Lower lobe of right lung (tissue), 2 donors: Measurements from ENCODE around the gene MR1. TPM values are rescaled to one million over a fixed set of nuclear protein-coding genes. Genes with fewer than 3 reads are reported as not detected.
"Not testable (repeated sequence)": the region's sequence is repeated elsewhere in the genome, so short reads cannot be mapped to it uniquely, and the experiment has no call there.

Experiments
- ATAC-seq, 2 donors: fragments of 200-7000 bp; cut with Tn5 transposase; one replicate each; pipeline ENCODE4 v1.9.1; 2020 to 2022; ENCODE audit warnings: mild to moderate bottlenecking in 2 of 2, moderate library complexity in 2 of 2
- DNase-seq: peaks from one replicate; pipeline ENCODE4 v3.0.0-alpha.2; 2020
- H3K27ac ChIP-seq: fragments of 200-600 bp; one replicate; pipeline ENCODE4 v1.8.0; 2022
- H3K27me3 ChIP-seq: fragments of 200-600 bp; one replicate; pipeline ENCODE4 v1.8.0; 2022; ENCODE audit warnings: low read depth
- H3K36me3 ChIP-seq: fragments of 200-600 bp; one replicate; pipeline ENCODE4 v1.8.0; 2022; ENCODE audit warnings: mild to moderate bottlenecking
- H3K4me1 ChIP-seq: fragments of 200-600 bp; one replicate; pipeline ENCODE4 v1.8.0; 2022
- H3K4me3 ChIP-seq: fragments of 200-600 bp; one replicate; pipeline ENCODE4 v1.8.0; 2022; ENCODE audit warnings: mild to moderate bottlenecking
- H3K9me3 ChIP-seq: fragments of 200-600 bp; one replicate; pipeline ENCODE4 v1.8.0; 2022
- intact Hi-C: fragments of 100-400 bp; cut with DNase I; formaldehyde crosslinking; loops from one replicate; pipeline ENCODE4 v1.11.0; 2022
- total RNA-seq: library from RNA; stranded (reverse); fragmentation: NEBNext Ultra II Directional; extraction: Animal tissue kit (Norgen Biotek cat#: 25700); gene quantifications from one replicate; pipeline ENCODE4 v1.2.1, GENCODE V29; 2021
- TF ChIP-seq, protein P1 (sequence below): fragments of 200-600 bp; IDR thresholded peaks from one replicate; pipeline ENCODE4 v1.8.0; 2022; ENCODE audit warnings: antibody characterized with exemption, mild to moderate bottlenecking
- donor health status: DM: no; HTN: yes; CAD: no; lungs with severe emphysema.

MR1 gene
- total RNA-seq, 1 donor from 2014 or later = 61.4 TPM

DNA sequence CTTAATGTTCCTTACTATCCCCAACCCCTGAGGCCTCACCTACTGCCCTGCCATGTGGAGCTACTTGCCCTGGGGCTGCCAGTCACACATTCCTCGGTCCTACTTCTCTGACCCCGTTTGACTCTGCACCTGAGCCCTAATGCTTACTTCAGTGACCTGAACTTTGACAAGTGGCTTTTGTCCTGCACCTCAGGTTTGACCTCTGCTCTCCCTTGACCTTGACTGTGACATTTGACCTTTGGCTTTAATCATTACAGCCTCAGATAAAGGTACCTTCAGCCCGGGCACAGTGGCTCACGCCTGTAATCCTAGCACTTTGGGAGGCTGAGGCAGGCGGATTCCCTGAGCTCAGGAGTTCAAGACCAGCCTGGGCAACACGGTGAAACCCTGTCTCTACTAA lies 22.8 kb downstream of the MR1 start:
- H3K4me1 ChIP-seq = peaks cover 11% of the 10 kb centered on the region
- H3K4me3 ChIP-seq = no peak overlapping the region
- TF ChIP-seq, protein P1, sequence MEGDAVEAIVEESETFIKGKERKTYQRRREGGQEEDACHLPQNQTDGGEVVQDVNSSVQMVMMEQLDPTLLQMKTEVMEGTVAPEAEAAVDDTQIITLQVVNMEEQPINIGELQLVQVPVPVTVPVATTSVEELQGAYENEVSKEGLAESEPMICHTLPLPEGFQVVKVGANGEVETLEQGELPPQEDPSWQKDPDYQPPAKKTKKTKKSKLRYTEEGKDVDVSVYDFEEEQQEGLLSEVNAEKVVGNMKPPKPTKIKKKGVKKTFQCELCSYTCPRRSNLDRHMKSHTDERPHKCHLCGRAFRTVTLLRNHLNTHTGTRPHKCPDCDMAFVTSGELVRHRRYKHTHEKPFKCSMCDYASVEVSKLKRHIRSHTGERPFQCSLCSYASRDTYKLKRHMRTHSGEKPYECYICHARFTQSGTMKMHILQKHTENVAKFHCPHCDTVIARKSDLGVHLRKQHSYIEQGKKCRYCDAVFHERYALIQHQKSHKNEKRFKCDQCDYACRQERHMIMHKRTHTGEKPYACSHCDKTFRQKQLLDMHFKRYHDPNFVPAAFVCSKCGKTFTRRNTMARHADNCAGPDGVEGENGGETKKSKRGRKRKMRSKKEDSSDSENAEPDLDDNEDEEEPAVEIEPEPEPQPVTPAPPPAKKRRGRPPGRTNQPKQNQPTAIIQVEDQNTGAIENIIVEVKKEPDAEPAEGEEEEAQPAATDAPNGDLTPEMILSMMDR = no peak
- H3K27ac ChIP-seq = no peak overlapping the region
- ATAC-seq = no peak
- no peaks in the 10 kb centered on the region for H3K9me3 ChIP-seq
- H3K36me3 ChIP-seq = peaks cover 35% of the 10 kb centered on the region
- intact Hi-C loops = no loop called here
- H3K27me3 ChIP-seq = no peaks in the 10 kb centered on the region
- DNase-seq = no peak

DNA sequence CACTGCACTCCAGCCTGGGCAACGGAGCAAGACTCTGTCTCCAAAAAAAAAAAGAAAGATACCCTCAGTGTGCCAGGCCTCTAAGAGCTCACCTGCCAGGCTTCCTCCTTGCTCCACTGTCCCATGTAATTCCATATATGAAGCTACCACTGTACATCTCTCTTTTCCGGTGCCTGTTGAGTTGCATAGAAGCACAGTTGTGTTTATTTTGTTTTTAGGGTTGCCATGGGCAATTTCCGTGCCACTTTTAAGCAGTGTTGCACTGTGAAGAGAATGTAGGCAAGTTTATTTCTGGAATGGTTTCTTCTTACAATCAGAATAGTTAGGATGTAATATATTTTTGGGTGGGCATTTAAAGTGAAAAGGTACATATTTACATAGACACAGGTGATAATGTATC lies 23.3 kb downstream of the MR1 start:
- no peak for ATAC-seq
- H3K27ac ChIP-seq = no peak overlapping the region
- no peak overlapping the region for H3K4me3 ChIP-seq
- peaks cover 13% of the 10 kb centered on the region for H3K4me1 ChIP-seq
- TF ChIP-seq, protein P1 = no peak
- peaks cover 30% of the 10 kb centered on the region for H3K36me3 ChIP-seq
- H3K27me3 ChIP-seq = no peaks in the 10 kb centered on the region
- no peaks in the 10 kb centered on the region for H3K9me3 ChIP-seq
- intact Hi-C loops = no loop called here
- no peak for DNase-seq

DNA sequence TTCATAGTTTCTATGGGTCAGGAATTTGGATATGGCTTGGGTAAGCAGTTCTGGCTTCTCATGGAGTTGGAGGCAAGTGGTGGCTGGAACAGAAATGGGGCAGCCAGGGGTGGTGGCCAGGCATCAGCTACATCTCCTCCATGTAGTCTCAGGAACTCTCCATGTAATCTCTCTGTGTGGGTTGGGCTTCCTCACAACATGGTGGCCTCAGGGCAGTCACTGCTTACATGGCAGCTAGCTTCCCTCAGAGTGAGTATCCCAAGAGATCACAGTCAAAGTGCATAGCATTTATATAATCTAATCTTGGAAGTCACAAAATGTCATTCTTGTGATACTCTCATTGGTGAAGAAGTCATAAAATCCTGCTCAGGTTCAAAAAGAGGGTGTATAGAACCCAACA lies 25.7 kb downstream of the MR1 start:
- DNase-seq (no peak), ATAC-seq (no peak)
- Histone ChIP-seq H3K4me3 (no peak overlapping the region), H3K27ac (no peak overlapping the region), H3K27me3 (no peaks in the 10 kb centered on the region), H3K36me3 (peaks cover 13% of the 10 kb centered on the region), H3K4me1 (peaks cover 29% of the 10 kb centered on the region), H3K9me3 (no peaks in the 10 kb centered on the region)
- intact Hi-C loops = no loop called here
- TF ChIP-seq, protein P1 = no peak

- TF ChIP-seq, protein P1 = no peak
- ATAC-seq = no peak
- no peaks in the 10 kb centered on the region for H3K27me3 ChIP-seq
- H3K9me3 ChIP-seq = no peaks in the 10 kb centered on the region
- H3K4me1 ChIP-seq = peaks cover 29% of the 10 kb centered on the region
- DNase-seq = no peak
- no peak overlapping the region for H3K4me3 ChIP-seq
- intact Hi-C loops = no loop called here
- H3K27ac ChIP-seq = no peak overlapping the region
- peaks cover 13% of the 10 kb centered on the region for H3K36me3 ChIP-seq
Measured at GRCh38 chr1:181060066-181060465, 26.3 kb downstream of the MR1 start.

DNA sequence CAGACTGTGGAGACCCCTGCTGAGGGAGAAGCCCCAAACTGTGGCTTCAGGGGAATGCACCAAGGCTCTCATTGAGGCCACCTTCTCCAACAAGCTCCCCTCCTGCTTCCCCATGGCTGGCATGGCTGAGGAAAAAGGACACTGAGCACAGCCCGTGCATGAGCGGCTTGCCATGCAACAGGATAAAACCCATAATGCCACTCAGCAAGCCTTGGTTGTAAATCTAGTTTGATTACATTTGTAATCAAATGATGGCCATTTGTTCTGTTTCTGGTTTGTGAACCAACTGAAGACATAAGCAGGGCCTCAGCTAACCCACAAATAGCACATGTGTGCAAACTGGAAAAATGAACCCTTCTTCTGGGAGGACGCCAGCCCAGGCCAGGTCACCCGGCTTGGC lies 27.2 kb downstream of the MR1 start:
- H3K27ac ChIP-seq, H3K27me3 ChIP-seq, H3K4me3 ChIP-seq, H3K36me3 ChIP-seq, intact Hi-C loops, DNase-seq, H3K9me3 ChIP-seq, ATAC-seq: not testable (repeated sequence)
- H3K4me1 ChIP-seq = peaks cover 29% of the 10 kb centered on the region

- Histone ChIP-seq H3K4me3 (no peak overlapping the region), H3K4me1 (peaks cover 29% of the 10 kb centered on the region), H3K27me3 (no peaks in the 10 kb centered on the region), H3K36me3 (peaks cover 2% of the 10 kb centered on the region), H3K27ac (no peak overlapping the region), H3K9me3 (no peaks in the 10 kb centered on the region)
- DNase-seq (no peak), ATAC-seq (no peak)
- TF ChIP-seq, protein P1 = no peak
- intact Hi-C loops = no loop called here
Measured at GRCh38 chr1:181061487-181061886, 27.7 kb downstream of the MR1 start.
